H1 (cell line): ENCODE results near the gene CTSW. TPM values are rescaled to one million over a fixed set of nuclear protein-coding genes. Genes with fewer than 3 reads are reported as not detected.

Source experiments
- CTCF ChIA-PET: fragments of 300-600 bp; sonication (Branson Sonifier 250); formaldehyde crosslinking; loops from one replicate; lab custom pipeline; 2021; ENCODE audit not compliant: partially characterized antibody; lab: Charles Lee
- POLR2A ChIA-PET: fragments of 300-600 bp; sonication (Branson Sonifier 250); formaldehyde crosslinking; loops from one replicate; lab custom pipeline; 2021; ENCODE audit warnings: inconsistent platforms; ENCODE audit not compliant: partially characterized antibody; lab: Charles Lee
- DNase-seq, 2 experiments: peaks; one replicate each; pipeline versions ENCODE4 v3.0.0 to v3.0.0-alpha.2; 2010 to 2022; ENCODE audit warnings: low spot score in 2 of 2, low read depth in 1 of 2, mixed read lengths in 1 of 2
- FAIRE-seq: peaks from 2 replicates; lab custom pipeline; 2011; peaks lifted over from hg19 to GRCh38; lab: Jason Lieb, UNC
- H2AFZ ChIP-seq: 2 replicates; pipeline ENCODE4 v1.8.1; 2012; ENCODE audit warnings: low read length, inconsistent platforms
- H2AK5ac ChIP-seq: 2 replicates; pipeline ENCODE4 v1.6.1; 2013; ENCODE audit warnings: low read depth, low read length
- H2BK120ac ChIP-seq: replicated peaks from 2 replicates; pipeline ENCODE3; 2013; ENCODE audit warnings: low read depth, low read length, inconsistent platforms
- H2BK12ac ChIP-seq: 2 replicates; pipeline ENCODE4 v1.6.1; 2013; ENCODE audit warnings: low read depth, low read length
- H2BK15ac ChIP-seq: 2 replicates; pipeline ENCODE4 v1.6.1; 2013; ENCODE audit warnings: low read length
- H2BK20ac ChIP-seq: 2 replicates; pipeline ENCODE4 v1.6.1; 2013; ENCODE audit warnings: low read length
- H2BK5ac ChIP-seq: 2 replicates; pipeline ENCODE4 v1.6.1; 2013; ENCODE audit warnings: low read depth, low read length
- H3K14ac ChIP-seq: 2 replicates; pipeline ENCODE4 v1.6.1; 2013; ENCODE audit warnings: inconsistent platforms; ENCODE audit not compliant: insufficient read length
- H3K18ac ChIP-seq: 2 replicates; pipeline ENCODE4 v1.6.1; 2013; ENCODE audit warnings: low read length; ENCODE audit errors: extremely low read depth
- H3K23ac ChIP-seq: 2 replicates; pipeline ENCODE4 v1.6.1; 2013; ENCODE audit warnings: inconsistent platforms; ENCODE audit not compliant: insufficient read length
- H3K23me2 ChIP-seq: 2 replicates; pipeline ENCODE4 v1.6.1; 2013; ENCODE audit warnings: low read depth, low read length
- H3K27ac ChIP-seq: 2 replicates; pipeline ENCODE4 v1.6.1; 2011; ENCODE audit warnings: low read depth, low read length, inconsistent platforms
- H3K27me3 ChIP-seq, 4 experiments: replicated peaks in 1 of 4; 1 replicate in 1 of 4; 2 replicates in 3 of 4; pipeline versions ENCODE4 v1.6.1 to v1.8.1; 2011 to 2013; ENCODE audit warnings: low read length in 3 of 4, mild to moderate bottlenecking in 3 of 4, inconsistent platforms in 2 of 4, mixed read lengths in 2 of 4, moderate library complexity in 1 of 4; ENCODE audit not compliant: control insufficient read depth in 3 of 4, insufficient read depth in 3 of 4; ENCODE audit errors: extremely low read depth in 1 of 4
- H3K36me3 ChIP-seq, 4 experiments: 2 replicates each; pipeline versions ENCODE4 v1.6.1 to v1.8.1; 2011 to 2013; ENCODE audit warnings: mild to moderate bottlenecking in 4 of 4, low read length in 3 of 4, moderate library complexity in 2 of 4, control low read depth in 1 of 4, inconsistent platforms in 1 of 4; ENCODE audit not compliant: insufficient read depth in 4 of 4, control insufficient read depth in 2 of 4
- H3K4ac ChIP-seq: replicated peaks from 2 replicates; pipeline ENCODE3; 2013; ENCODE audit warnings: low read length, low read depth, mixed read lengths, inconsistent platforms; ENCODE audit not compliant: insufficient read length
- H3K4me1 ChIP-seq, 4 experiments: replicated peaks in 1 of 4; 1 replicate in 1 of 4; 2 replicates in 3 of 4; pipeline versions ENCODE4 v1.6.1 to v1.8.1; 2011 to 2013; ENCODE audit warnings: low read length in 3 of 4, inconsistent platforms in 2 of 4, mixed read lengths in 1 of 4; ENCODE audit not compliant: insufficient read depth in 4 of 4, control insufficient read depth in 3 of 4
- H3K4me2 ChIP-seq, 2 experiments: 2 replicates each; pipeline versions ENCODE4 v1.6.1 to v1.8.1; 2011 to 2013; ENCODE audit warnings: low read depth in 2 of 2, low read length in 2 of 2, control low read depth in 1 of 2, inconsistent platforms in 1 of 2, mild to moderate bottlenecking in 1 of 2; ENCODE audit not compliant: insufficient read depth in 1 of 2
- H3K4me3 ChIP-seq, 4 experiments: fragments of 200-600, 300-600 bp in 1 of 4; sonication (generic), shearing (Covaris generic), sonication (Bioruptor Twin) in 1 of 4; 2 replicates each; pipeline versions ENCODE4 v1.5.1 to v1.8.1; 2011 to 2016; ENCODE audit warnings: low read length in 4 of 4, low read depth in 3 of 4, control low read depth in 2 of 4, inconsistent platforms in 2 of 4, mild to moderate bottlenecking in 2 of 4, mixed read lengths in 1 of 4, moderate library complexity in 1 of 4; ENCODE audit not compliant: insufficient read depth in 2 of 4; ENCODE audit errors: extremely low read depth in 1 of 4
- H3K56ac ChIP-seq: replicated peaks from 2 replicates; pipeline ENCODE3; 2013; ENCODE audit warnings: low read depth, mild to moderate bottlenecking, mixed read lengths, low read length, inconsistent platforms; ENCODE audit not compliant: insufficient read length
- H3K79me1 ChIP-seq: 2 replicates; pipeline ENCODE4 v1.6.1; 2013; ENCODE audit warnings: low read depth, low read length, control low read depth
- H3K79me2 ChIP-seq, 2 experiments: 2 replicates each; pipeline versions ENCODE4 v1.6.1 to v1.8.1; 2012 to 2013; ENCODE audit warnings: low read length in 2 of 2, mild to moderate bottlenecking in 2 of 2, inconsistent platforms in 1 of 2; ENCODE audit not compliant: insufficient read depth in 2 of 2, control insufficient read depth in 1 of 2
- H3K9ac ChIP-seq, 4 experiments: replicated peaks in 1 of 4; 1 replicate in 1 of 4; 2 replicates in 3 of 4; pipeline versions ENCODE4 v1.6.1 to v1.8.1; 2011 to 2013; ENCODE audit warnings: low read depth in 3 of 4, low read length in 3 of 4, control low read depth in 2 of 4, mild to moderate bottlenecking in 2 of 4, moderate library complexity in 2 of 4, inconsistent platforms in 1 of 4; ENCODE audit errors: extremely low read depth in 1 of 4
- H3K9me3 ChIP-seq, 2 experiments: 2 replicates each; pipeline versions ENCODE4 v1.6.1 to v1.8.1; 2012 to 2013; ENCODE audit warnings: mild to moderate bottlenecking in 2 of 2, moderate library complexity in 2 of 2, control low read depth in 1 of 2, inconsistent platforms in 1 of 2, low read depth in 1 of 2, low read length in 1 of 2, mixed read lengths in 1 of 2; ENCODE audit not compliant: insufficient read depth in 2 of 2
- H4K20me1 ChIP-seq, 2 experiments: replicated peaks in 1 of 2; 2 replicates each; pipeline versions ENCODE3 to v1.8.1; 2011 to 2013; ENCODE audit warnings: inconsistent platforms in 2 of 2, low read length in 2 of 2, mild to moderate bottlenecking in 1 of 2; ENCODE audit not compliant: insufficient read depth in 2 of 2, control insufficient read depth in 1 of 2
- H4K5ac ChIP-seq: 2 replicates; pipeline ENCODE4 v1.6.1; 2013; ENCODE audit warnings: low read length, low read depth, mixed read lengths, inconsistent platforms; ENCODE audit not compliant: insufficient read length
- H4K8ac ChIP-seq: 2 replicates; pipeline ENCODE4 v1.8.0; 2013; ENCODE audit warnings: mild to moderate bottlenecking, moderate library complexity, low read length, inconsistent platforms; ENCODE audit not compliant: insufficient read depth; ENCODE audit errors: extremely low read depth
- H4K91ac ChIP-seq: replicated peaks from 2 replicates; pipeline ENCODE3; 2013; ENCODE audit warnings: low read length, mixed read lengths, inconsistent platforms; ENCODE audit not compliant: insufficient read length
- ATF2 ChIP-seq: IDR thresholded peaks from 2 replicates; pipeline ENCODE4 v1.6.1; 2012; ENCODE audit warnings: low read length, inconsistent platforms
- CEBPB ChIP-seq: IDR thresholded peaks from 2 replicates; pipeline ENCODE4 v1.6.1; 2012; ENCODE audit warnings: low read depth, low read length
- CTBP2 ChIP-seq: IDR thresholded peaks from 2 replicates; pipeline ENCODE4 v1.7.0; 2011; ENCODE audit warnings: borderline replicate concordance, mild to moderate bottlenecking, moderate library complexity, mixed read lengths, low read length; ENCODE audit not compliant: insufficient read depth, insufficient read length
- FOSL1 ChIP-seq: IDR thresholded peaks from 2 replicates; pipeline ENCODE4 v1.6.1; 2011; ENCODE audit warnings: mild to moderate bottlenecking, low read depth, low read length, moderate library complexity; ENCODE audit not compliant: insufficient read depth
- JUND ChIP-seq: IDR thresholded peaks from 2 replicates; pipeline ENCODE4 v1.6.1; 2011; ENCODE audit warnings: mild to moderate bottlenecking, improper control_type of control experiment, low read length
- MAFK ChIP-seq: IDR thresholded peaks from 2 replicates; pipeline ENCODE4 v1.6.1; 2012; ENCODE audit warnings: low read depth, mild to moderate bottlenecking, improper control_type of control experiment, low read length
- RAD21 ChIP-seq, 2 experiments: IDR thresholded peaks in 1 of 2; conservative IDR thresholded peaks in 1 of 2; 2 replicates each; pipeline ENCODE4 v1.6.1; 2011; ENCODE audit warnings: low read depth in 2 of 2, low read length in 2 of 2, improper control_type of control experiment in 1 of 2, inconsistent platforms in 1 of 2, mild to moderate bottlenecking in 1 of 2, moderate library complexity in 1 of 2
- RNF2 ChIP-seq: fragments of 200-900, 300-1000 bp; sonication (generic); IDR thresholded peaks from 2 replicates; pipeline ENCODE4 v1.7.1; 2016; ENCODE audit warnings: borderline replicate concordance, low read depth, mild to moderate bottlenecking, antibody characterized with exemption, low read length; ENCODE audit not compliant: poor library complexity, severe bottlenecking; ENCODE audit errors: missing control alignments
- WGBS, 2 experiments: shearing (Covaris generic) in 1 of 2; methylation state at CpG; one replicate each; pipeline versions ENCODE4 v1.1.6 to v1.1.7; 2013 to 2015; ENCODE audit warnings: low lambda C conversion rate in 2 of 2, mixed read lengths in 2 of 2, inconsistent platforms in 1 of 2, low coverage in 1 of 2, missing lambda C conversion rate in 1 of 2; ENCODE audit not compliant: insufficient replicate concordance in 2 of 2, insufficient coverage in 1 of 2, insufficient read length in 1 of 2; ENCODE audit errors: extremely low coverage in 1 of 2, missing lambda C conversion rate in 1 of 2; 5-methylcytosine and 5-hydroxymethylcytosine counted together
- polyA plus RNA-seq, 7 experiments: library from polyadenylated mRNA; depleted of rRNA in 3 of 7; stranded (reverse) in 5 of 7; unstranded in 2 of 7; fragments of >200 nt in 5 of 7; fragments of 200-250 nt in 2 of 7; gene quantifications; 1 replicate in 5 of 7; 2 replicates in 1 of 7; 4 replicates in 1 of 7; pipeline versions ENCODE4 v1.2.1 to v1.2.3, GENCODE V29; 2011 to 2013; ENCODE audit warnings: missing spikeins in 2 of 7, mixed read lengths in 2 of 7
- total RNA-seq: library from RNA; stranded (reverse); fragmentation: NEBNext Ultra II Directional; extraction: Animal tissue kit (Norgen Biotek cat#: 25700); gene quantifications from 2 replicates; pipeline ENCODE4 v1.2.1, GENCODE V29; 2021

The CTSW gene
- total and polyA plus RNA-seq, 2 of the 8 experiments (the other 6 are each of a cell fraction or from before 2014, with no cell fraction given) = not detected

DNA sequence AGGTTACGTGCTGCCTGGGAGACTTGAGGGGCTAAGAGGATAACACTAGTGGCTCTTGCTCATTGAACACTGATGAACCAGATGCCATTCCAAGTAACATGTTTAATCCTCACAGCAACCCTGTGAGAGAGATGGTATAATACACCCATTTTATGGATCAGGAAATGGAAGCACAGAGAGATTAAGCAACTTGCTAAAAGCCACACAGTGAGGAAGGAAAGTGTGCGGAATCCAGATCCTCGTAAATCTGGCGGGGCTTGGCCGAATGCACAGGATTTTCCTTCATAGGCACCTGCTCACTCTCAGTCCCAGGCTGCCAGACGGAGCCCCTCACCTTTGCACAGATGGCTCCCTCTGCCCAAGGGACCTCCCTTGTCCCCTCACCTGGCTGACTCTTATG is 28.2 kb downstream of the CTSW start:
- no peak for FAIRE-seq
- H3K27ac ChIP-seq = no peak overlapping the region
- POLR2A ChIA-PET = interaction anchor here (2.5 kb wide), 1 partner anchor 10 kb away, joined by 9 read pairs; no protein-coding TSS in a partner anchor
- TF ChIP-seq CEBPB (no peak), JUND (no peak), RNF2 (no peak), FOSL1 (no peak), RAD21 (IDR thresholded peaks at IDR 0.05 in 1 of 2, conservative IDR thresholded peaks at IDR 0.05 in 1 of 2; ENCODE audit: low read depth in 2 of 2, low read length in 2 of 2) (no peak), MAFK (no peak), CTBP2 (no peak), ATF2 (no peak)

More for the DNA sequence above, 28.2 kb downstream of the CTSW start:
- no peak for DNase-seq
- Histone ChIP-seq H3K18ac (no peak overlapping the region), H3K4me3 (no peak overlapping the region), H3K36me3 (no peaks in the 10 kb centered on the region), H2AFZ (no peak overlapping the region), H3K23ac (no peak overlapping the region), H2BK5ac (no peak overlapping the region), H2BK120ac (no peak overlapping the region), H3K79me1 (no peaks in the 10 kb centered on the region), H3K4ac (no peak overlapping the region), H3K56ac (no peak overlapping the region), H2AK5ac (no peak overlapping the region), H4K5ac (no peak overlapping the region), H3K14ac (no peak overlapping the region), H3K4me1 (peaks cover 0 to 6% (median 4%) of the 10 kb centered on the region in 4 experiments; a peak in 5 of 7 replicates), H2BK15ac (no peak overlapping the region), H3K4me2 (no peak overlapping the region), H4K91ac (no peak overlapping the region), H3K23me2 (no peaks in the 10 kb centered on the region), H4K20me1 (no peaks in the 10 kb centered on the region), H3K79me2 (no peaks in the 10 kb centered on the region), H3K27me3 (peaks cover 0 to 13% (median 5%) of the 10 kb centered on the region in 4 experiments; a peak in 5 of 7 replicates), H4K8ac (no peak overlapping the region), H2BK20ac (no peak overlapping the region), H2BK12ac (no peak overlapping the region), H3K9me3 (no peaks in the 10 kb centered on the region), H3K9ac (no peak overlapping the region)
- 84% methylated on average over 6 of the region's 6 CpGs; no CpG with 5 or more reads in 1 of the 2 experiments for whole genome bisulfite sequencing, 2 experiments
- CTCF ChIA-PET = interaction anchor here (1.1 to 11.7 kb wide), 3 partner anchors 10 to 27 kb away, joined by 3 to 212 read pairs (median 3); partner anchors contain the start of genes CCDC85B and FIBP
